SW480 (cell line): ENCODE measurements around the gene SSR2.
"Not testable (repeated sequence)": the region's sequence is repeated elsewhere in the genome, so short reads cannot be mapped to it uniquely, and the experiment has no call there.

Source experiments
- DNase-seq: peaks from one replicate; pipeline ENCODE4 v3.0.0-alpha.2; 2016; ENCODE audit warnings: low spot score

Gene SSR2

GRCh38 chr1:155993595-155993994 is 27.2 kb downstream of the SSR2 start:
- no peak for DNase-seq

- no peak for DNase-seq
Measured at GRCh38 chr1:155990005-155990739, 30.6 kb downstream of the SSR2 start.

GRCh38 chr1:155989242-155990004 is 31.3 kb downstream of the SSR2 start:
- DNase-seq = no peak

- not testable (repeated sequence) for DNase-seq
Measured at GRCh38 chr1:155984903-155985645, 35.7 kb downstream of the SSR2 start.

- DNase-seq = peak; percentile 90
Measured at GRCh38 chr1:155984341-155984740, 36.4 kb downstream of the SSR2 start.

- DNase-seq = peak; percentile 97
Measured at GRCh38 chr1:155983191-155984024, 37.3 kb downstream of the SSR2 start.

GRCh38 chr1:155982106-155982505 is 38.6 kb downstream of the SSR2 start:
- no peak for DNase-seq

- no peak for DNase-seq
Measured at GRCh38 chr1:155981266-155982088, 39.3 kb downstream of the SSR2 start.

GRCh38 chr1:155979597-155980343 is 41.0 kb downstream of the SSR2 start:
- no peak for DNase-seq

- DNase-seq = peak; percentile 51
Measured at GRCh38 chr1:155978973-155979429, 41.8 kb downstream of the SSR2 start.

- DNase-seq = peak; percentile 68
Measured at GRCh38 chr1:155978325-155978972, 42.3 kb downstream of the SSR2 start, which contains the start of gene ARHGEF2. TSS of gene ARHGEF2 (minus strand) at chr1:155978547. CDS start at chr1:155978427, 120 bp downstream.

- DNase-seq = no peak
Measured at GRCh38 chr1:155977690-155978324, 42.9 kb downstream of the SSR2 start.

- DNase-seq = peak; percentile 39
Measured at GRCh38 chr1:155976913-155977689, 43.6 kb downstream of the SSR2 start.

- DNase-seq = peak; percentile 35
Measured at GRCh38 chr1:155976062-155976912, 44.5 kb downstream of the SSR2 start.

- DNase-seq = no peak
Measured at GRCh38 chr1:155975375-155976061, 45.2 kb downstream of the SSR2 start.
